Measurements from ENCODE around the gene TOMM34. TPM values are rescaled to one million over a fixed set of nuclear protein-coding genes. Genes with fewer than 3 reads are reported as not detected.

Gene TOMM34, protein sequence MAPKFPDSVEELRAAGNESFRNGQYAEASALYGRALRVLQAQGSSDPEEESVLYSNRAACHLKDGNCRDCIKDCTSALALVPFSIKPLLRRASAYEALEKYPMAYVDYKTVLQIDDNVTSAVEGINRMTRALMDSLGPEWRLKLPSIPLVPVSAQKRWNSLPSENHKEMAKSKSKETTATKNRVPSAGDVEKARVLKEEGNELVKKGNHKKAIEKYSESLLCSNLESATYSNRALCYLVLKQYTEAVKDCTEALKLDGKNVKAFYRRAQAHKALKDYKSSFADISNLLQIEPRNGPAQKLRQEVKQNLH
- total RNA-seq = 59.5 and 62.1 TPM in 2 replicates

DNA sequence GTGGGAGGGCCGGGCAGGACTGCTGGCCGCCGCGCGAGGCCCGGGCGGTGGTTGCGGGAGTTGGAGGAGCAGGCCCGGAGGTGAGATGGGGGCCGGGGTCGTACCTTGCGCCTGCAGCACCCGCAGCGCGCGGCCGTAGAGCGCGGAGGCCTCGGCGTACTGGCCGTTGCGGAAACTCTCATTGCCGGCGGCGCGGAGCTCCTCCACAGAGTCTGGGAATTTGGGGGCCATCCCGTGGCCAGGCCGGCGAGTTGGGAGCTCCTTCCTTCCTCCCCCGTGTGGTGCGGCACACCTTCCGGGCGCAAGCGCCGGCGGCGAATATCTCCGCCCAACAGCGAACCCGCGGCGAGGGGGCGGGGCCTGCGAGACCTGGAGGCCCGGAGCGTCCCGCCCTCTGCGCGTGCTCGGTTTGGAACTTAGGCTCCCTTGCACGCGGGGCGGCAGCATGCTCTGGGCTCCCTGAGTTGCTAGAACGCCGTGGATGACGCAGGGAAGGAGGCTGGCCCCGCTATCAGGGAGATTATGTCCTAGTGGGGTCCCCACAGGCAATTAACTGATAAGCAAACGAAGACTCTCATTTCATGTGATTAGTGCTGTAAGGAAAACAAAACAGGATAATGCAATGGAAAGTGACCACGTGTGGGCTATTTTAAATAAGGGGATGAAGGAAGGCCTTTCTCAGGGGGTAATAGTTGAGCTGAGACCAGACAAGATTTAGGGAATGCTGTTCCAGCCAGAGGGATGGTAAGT lies at the start of gene TOMM34:
Gene TOMM34 (minus strand): TSS at position 295 of the 750 bp plus-strand sequence. CDS start 64 bp downstream, at position 231.
- H3K27ac Mint-ChIP-seq = peak within 1 kb of the TSS; percentile 100
- peaks cover 61% of the 10 kb centered on the region for H3K4me1 Mint-ChIP-seq (ENCODE audit: low read depth)
- no peaks in the 10 kb centered on the region for H3K9me3 Mint-ChIP-seq
- peak; percentile 92 for DNase-seq (ENCODE audit: low spot score)
- H3K36me3 Mint-ChIP-seq (ENCODE audit: low read depth) = peaks cover 43% of the 10 kb centered on the region
- H3K4me3 Mint-ChIP-seq (ENCODE audit: low read depth) = peak within 1 kb of the TSS; percentile 99
- no peaks in the 10 kb centered on the region for H3K27me3 Mint-ChIP-seq (ENCODE audit: low read depth)
- intact Hi-C loops (cut with micrococcal nuclease) = loop anchor here (1.0 kb wide), 1 partner anchor 75 kb away; the partner anchor contains the start of gene YWHAB

DNA sequence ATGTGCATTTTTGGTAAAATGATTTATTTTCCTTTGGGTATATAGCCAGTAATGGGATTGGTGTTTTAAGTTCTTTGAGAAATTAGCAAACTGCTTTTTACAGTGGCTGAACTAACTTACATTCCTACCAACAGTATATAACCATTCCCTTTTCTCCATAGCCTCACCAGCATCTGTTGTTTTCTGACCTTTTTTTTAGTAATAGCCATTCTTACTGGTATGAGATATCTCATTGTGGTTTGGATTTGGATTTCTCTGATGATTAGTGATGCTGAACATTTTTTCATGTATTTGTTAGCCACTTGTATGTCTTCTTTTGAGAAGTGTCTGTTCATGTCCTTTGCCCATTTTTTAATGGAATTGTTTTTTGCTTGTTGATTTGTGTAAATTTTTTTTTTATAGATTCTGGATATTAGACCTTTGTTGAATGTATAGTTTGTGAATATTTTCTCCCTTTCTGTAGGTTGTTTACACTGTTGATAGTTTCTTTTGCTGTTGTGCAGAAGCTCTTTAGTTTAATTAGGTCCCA lies 48.4 kb upstream of the TOMM34 start:
- intact Hi-C loops (cut with micrococcal nuclease) = no loop called here
- peaks cover 21% of the 10 kb centered on the region for H3K4me1 Mint-ChIP-seq (ENCODE audit: low read depth)
- H3K27me3 Mint-ChIP-seq (ENCODE audit: low read depth) = no peaks in the 10 kb centered on the region
- no peaks in the 10 kb centered on the region for H3K9me3 Mint-ChIP-seq
- H3K36me3 Mint-ChIP-seq (ENCODE audit: low read depth) = peaks cover 74% of the 10 kb centered on the region
- H3K4me3 Mint-ChIP-seq (ENCODE audit: low read depth) = no peak overlapping the region
- no peak for DNase-seq (ENCODE audit: low spot score)
- H3K27ac Mint-ChIP-seq = peak overlapping the region; percentile 28

DNA sequence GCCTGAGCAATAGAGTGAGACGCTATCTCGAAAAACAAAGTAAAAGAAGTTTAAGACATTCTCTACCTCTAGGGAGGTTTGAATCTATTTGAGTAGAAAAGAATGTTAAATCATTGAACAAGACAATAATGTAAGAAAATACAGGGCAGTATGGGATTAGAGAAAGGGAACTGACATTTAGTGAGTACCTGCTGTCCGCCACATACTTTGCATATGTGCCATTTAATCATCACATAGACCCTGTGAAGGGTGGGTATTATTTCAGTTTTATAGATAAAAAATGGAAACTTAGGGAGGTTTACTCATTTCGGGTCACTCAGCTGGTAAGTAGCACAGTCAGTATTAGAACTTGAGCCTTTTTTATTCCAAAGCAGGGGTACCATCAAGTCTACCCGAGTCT lies 37.5 kb upstream of the TOMM34 start:
- H3K4me1 Mint-ChIP-seq (ENCODE audit: low read depth) = peaks cover 34% of the 10 kb centered on the region
- no peaks in the 10 kb centered on the region for H3K9me3 Mint-ChIP-seq
- intact Hi-C loops (cut with micrococcal nuclease) = no loop called here
- peak overlapping the region; percentile 61 for H3K27ac Mint-ChIP-seq
- H3K36me3 Mint-ChIP-seq (ENCODE audit: low read depth) = peaks cover 78% of the 10 kb centered on the region
- no peaks in the 10 kb centered on the region for H3K27me3 Mint-ChIP-seq (ENCODE audit: low read depth)
- H3K4me3 Mint-ChIP-seq (ENCODE audit: low read depth) = no peak overlapping the region
- no peak for DNase-seq (ENCODE audit: low spot score)

DNA sequence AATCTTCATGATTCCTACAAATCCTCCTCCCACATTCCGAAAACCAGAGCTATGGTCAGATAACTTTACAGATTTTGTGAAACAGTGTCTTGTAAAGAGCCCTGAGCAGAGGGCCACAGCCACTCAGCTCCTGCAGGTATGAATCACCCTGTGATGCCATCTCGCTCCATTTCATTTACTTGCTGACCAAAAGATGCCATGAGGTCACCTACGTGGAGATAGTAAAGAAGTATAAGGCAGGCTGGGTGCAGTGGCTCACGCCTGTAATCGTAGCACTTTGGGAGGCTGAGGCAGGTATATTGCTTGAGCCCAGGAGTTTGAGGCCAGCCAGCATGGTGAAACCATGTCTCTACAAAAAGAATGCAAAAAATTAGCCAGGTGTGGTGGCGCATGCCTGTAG lies 37.0 kb upstream of the TOMM34 start:
- Mint-ChIP-seq H3K27ac (peak overlapping the region; percentile 50), H3K36me3 (ENCODE audit: low read depth) (peaks cover 79% of the 10 kb centered on the region), H3K4me1 (ENCODE audit: low read depth) (peaks cover 38% of the 10 kb centered on the region), H3K27me3 (ENCODE audit: low read depth) (no peaks in the 10 kb centered on the region), H3K9me3 (no peaks in the 10 kb centered on the region), H3K4me3 (ENCODE audit: low read depth) (no peak overlapping the region)
- DNase-seq (ENCODE audit: low spot score) = no peak
- intact Hi-C loops (cut with micrococcal nuclease) = no loop called here

DNA sequence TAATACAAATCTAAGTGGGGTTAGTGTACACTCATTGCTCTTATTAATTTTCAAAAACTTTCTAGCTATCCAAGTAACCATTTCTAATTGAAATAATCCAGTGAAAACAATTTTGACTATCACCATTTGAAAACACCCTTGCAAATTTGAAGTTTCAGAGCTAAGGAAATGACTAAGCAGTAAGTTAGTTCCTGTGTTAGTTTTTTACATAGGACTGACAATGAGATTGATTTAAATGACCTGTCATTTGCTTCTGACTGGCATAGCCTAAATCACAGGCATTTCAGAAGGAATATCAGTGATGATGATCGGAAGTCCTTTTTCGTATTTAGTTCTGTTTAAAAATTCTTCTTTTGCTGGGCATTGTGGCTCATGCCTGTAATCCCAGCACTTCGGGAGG lies 33.1 kb upstream of the TOMM34 start:
- intact Hi-C loops (cut with micrococcal nuclease) = loop anchor here (5.0 kb wide), 1 partner anchor 36 kb away; no protein-coding TSS in a partner anchor
- H3K4me3 Mint-ChIP-seq (ENCODE audit: low read depth) = peak overlapping the region; percentile 61

DNA sequence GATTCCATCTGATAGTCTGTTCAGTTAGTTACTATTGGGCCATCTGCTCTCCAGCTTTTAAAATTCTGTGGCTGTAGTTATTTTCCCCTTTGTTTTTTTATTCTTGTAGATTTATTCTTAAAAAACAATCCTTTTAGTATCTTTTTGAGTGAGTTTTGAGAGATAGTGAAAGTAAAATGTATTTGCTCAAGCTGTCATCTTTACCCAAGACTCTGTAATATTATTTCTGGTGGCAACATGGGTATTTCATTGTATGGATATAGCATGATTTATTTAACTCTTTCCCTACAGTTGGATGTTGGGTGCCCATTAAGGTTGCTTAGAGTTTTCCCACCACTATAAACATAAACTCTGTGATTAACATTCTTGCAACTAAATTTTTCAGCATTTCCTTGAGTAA lies 30.8 kb upstream of the TOMM34 start:
- H3K27me3 Mint-ChIP-seq (ENCODE audit: low read depth) = no peaks in the 10 kb centered on the region
- H3K36me3 Mint-ChIP-seq (ENCODE audit: low read depth) = peaks cover 74% of the 10 kb centered on the region
- intact Hi-C loops (cut with micrococcal nuclease) = loop anchor here (1.0 to 5.0 kb wide), 3 partner anchors 20 to 76 kb away; no protein-coding TSS in a partner anchor
- peak overlapping the region; percentile 90 for H3K27ac Mint-ChIP-seq
- no peak for DNase-seq (ENCODE audit: low spot score)
- no peaks in the 10 kb centered on the region for H3K9me3 Mint-ChIP-seq
- H3K4me1 Mint-ChIP-seq (ENCODE audit: low read depth) = peaks cover 65% of the 10 kb centered on the region
- peak overlapping the region; percentile 74 for H3K4me3 Mint-ChIP-seq (ENCODE audit: low read depth)

More for the DNA sequence above, 33.1 kb upstream of the TOMM34 start:
- H3K27me3 Mint-ChIP-seq (ENCODE audit: low read depth) = no peaks in the 10 kb centered on the region
- no peaks in the 10 kb centered on the region for H3K9me3 Mint-ChIP-seq
- no peak for DNase-seq (ENCODE audit: low spot score)
- peaks cover 77% of the 10 kb centered on the region for H3K36me3 Mint-ChIP-seq (ENCODE audit: low read depth)
- peaks cover 65% of the 10 kb centered on the region for H3K4me1 Mint-ChIP-seq (ENCODE audit: low read depth)
- H3K27ac Mint-ChIP-seq = peak overlapping the region; percentile 57

DNA sequence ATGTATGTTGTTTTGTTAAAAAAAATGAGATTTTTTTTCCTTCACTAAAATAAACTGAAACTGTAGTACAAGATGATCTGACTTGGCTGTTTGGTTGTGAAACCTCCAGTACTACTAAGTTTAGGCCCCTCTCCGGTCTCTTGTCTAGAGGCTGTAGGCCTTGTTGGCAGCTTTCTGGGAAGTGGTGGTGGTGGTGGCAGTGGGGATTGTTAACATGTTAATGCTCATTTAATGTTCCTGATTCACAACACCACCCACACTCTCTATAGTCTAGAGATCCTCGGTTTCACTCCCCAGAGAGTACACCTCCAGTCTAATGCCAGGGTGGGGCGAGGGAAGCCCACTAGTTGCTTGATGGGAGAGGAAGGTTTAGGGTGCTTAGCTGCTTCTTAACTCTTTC lies 30.2 kb upstream of the TOMM34 start:
- Mint-ChIP-seq H3K4me1 (ENCODE audit: low read depth) (peaks cover 66% of the 10 kb centered on the region), H3K36me3 (ENCODE audit: low read depth) (peaks cover 74% of the 10 kb centered on the region), H3K27ac (peak overlapping the region; percentile 90), H3K4me3 (ENCODE audit: low read depth) (peak overlapping the region; percentile 74), H3K9me3 (no peaks in the 10 kb centered on the region), H3K27me3 (ENCODE audit: low read depth) (no peaks in the 10 kb centered on the region)
- DNase-seq (ENCODE audit: low spot score) = no peak
- intact Hi-C loops (cut with micrococcal nuclease) = loop anchor here (1.0 to 5.0 kb wide), 3 partner anchors 19 to 76 kb away; no protein-coding TSS in a partner anchor

DNA sequence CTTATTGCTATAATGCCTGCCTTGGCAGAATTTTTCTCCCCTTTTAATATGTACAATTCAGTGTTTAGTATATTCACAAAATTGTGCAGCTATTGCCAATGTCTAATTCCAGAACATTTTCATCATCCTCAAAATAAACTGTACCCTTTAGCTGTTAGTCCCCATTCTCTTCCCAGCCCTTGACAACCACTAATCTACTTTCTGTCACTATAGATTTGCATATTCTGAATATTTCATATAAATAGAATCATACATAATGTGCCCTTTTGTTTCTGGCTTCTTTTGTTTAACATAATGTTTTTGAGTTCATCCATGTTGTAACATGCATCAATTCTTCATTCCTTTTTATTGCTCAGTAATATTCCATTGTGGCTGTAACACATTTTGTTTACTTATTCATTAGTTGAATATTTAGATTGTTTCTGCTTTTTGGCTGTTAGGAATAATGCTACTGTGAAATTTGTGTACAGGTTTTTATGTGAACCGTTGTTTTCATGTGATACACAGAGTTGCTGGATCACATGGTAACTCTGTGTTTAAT lies 28.5 kb upstream of the TOMM34 start:
- Mint-ChIP-seq H3K36me3 (ENCODE audit: low read depth) (peaks cover 76% of the 10 kb centered on the region), H3K4me3 (ENCODE audit: low read depth) (no peak overlapping the region), H3K4me1 (ENCODE audit: low read depth) (peaks cover 60% of the 10 kb centered on the region), H3K27ac (peak overlapping the region; percentile 74), H3K27me3 (ENCODE audit: low read depth) (no peaks in the 10 kb centered on the region), H3K9me3 (no peaks in the 10 kb centered on the region)
- intact Hi-C loops (cut with micrococcal nuclease) = no loop called here
- no peak for DNase-seq (ENCODE audit: low spot score)

DNA sequence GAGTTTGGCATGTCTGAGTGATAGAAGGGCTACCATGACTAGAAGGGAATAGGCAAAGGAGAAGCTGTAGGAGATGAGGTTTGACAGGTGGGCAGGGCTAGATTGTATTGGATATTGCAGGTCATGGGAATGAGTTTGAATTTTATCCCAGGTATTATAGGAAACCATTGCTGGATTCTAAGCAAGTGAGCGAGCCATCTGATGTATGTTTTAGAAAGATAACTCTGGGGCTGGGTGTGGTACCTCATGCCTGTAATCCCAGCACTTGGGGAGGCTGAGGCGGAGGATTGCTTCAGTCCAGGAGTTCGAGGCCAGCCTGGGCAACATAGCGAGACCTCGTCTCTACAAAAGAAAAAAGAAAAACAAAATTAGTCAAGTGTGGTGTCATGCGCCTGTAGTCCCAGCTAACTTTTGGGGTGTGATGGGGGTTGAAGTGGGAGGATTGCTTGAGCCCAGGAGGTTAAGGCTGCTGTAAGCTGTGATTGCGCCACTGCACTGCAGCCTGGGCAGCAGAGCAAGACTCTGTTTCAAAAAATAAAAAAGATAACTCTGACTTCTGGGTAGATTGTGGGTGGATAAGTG lies 23.0 kb upstream of the TOMM34 start:
- H3K4me3 Mint-ChIP-seq (ENCODE audit: low read depth) = no peak overlapping the region
- H3K9me3 Mint-ChIP-seq = no peaks in the 10 kb centered on the region
- H3K36me3 Mint-ChIP-seq (ENCODE audit: low read depth) = peaks cover 88% of the 10 kb centered on the region
- H3K27me3 Mint-ChIP-seq (ENCODE audit: low read depth) = no peaks in the 10 kb centered on the region
- no peak for DNase-seq (ENCODE audit: low spot score)
- intact Hi-C loops (cut with micrococcal nuclease) = no loop called here
- H3K27ac Mint-ChIP-seq = peak overlapping the region; percentile 24
- H3K4me1 Mint-ChIP-seq (ENCODE audit: low read depth) = peaks cover 47% of the 10 kb centered on the region

DNA sequence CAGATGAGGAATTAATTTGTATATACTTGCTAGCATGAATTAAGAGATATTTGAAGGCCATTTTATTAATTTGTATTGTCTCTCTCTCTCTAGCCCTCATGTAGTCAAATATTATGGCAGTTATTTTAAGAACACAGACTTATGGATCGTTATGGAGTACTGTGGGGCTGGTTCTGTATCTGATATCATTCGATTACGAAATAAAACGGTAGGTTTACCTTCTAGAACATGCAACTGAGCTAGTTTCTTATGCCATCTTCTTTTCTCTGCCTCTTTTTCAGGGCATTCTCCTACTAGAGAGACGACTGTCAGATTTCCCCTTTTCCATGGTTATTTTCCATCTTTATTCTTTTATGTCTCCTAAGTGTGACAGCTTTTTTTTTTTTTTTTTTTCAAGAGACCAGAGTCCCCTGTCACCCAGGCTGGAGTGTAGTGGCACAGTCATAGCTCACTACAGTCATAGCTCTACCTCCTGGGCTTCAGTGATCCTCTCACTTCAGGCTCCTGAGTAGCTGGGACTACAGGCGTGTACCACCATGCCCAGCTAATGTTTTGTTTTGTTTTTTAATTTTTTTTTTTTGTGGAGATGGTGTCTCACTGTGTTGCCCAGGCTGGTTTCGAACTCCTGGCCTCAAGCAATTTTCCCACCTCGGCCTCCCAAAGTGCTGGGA lies 21.7 kb upstream of the TOMM34 start:
- Mint-ChIP-seq H3K9me3 (no peaks in the 10 kb centered on the region), H3K27me3 (ENCODE audit: low read depth) (no peaks in the 10 kb centered on the region), H3K4me3 (ENCODE audit: low read depth) (no peak overlapping the region), H3K36me3 (ENCODE audit: low read depth) (peaks cover 91% of the 10 kb centered on the region), H3K4me1 (ENCODE audit: low read depth) (peaks cover 57% of the 10 kb centered on the region), H3K27ac (peak overlapping the region; percentile 54)
- intact Hi-C loops (cut with micrococcal nuclease) = no loop called here
- DNase-seq (ENCODE audit: low spot score) = no peak

DNA sequence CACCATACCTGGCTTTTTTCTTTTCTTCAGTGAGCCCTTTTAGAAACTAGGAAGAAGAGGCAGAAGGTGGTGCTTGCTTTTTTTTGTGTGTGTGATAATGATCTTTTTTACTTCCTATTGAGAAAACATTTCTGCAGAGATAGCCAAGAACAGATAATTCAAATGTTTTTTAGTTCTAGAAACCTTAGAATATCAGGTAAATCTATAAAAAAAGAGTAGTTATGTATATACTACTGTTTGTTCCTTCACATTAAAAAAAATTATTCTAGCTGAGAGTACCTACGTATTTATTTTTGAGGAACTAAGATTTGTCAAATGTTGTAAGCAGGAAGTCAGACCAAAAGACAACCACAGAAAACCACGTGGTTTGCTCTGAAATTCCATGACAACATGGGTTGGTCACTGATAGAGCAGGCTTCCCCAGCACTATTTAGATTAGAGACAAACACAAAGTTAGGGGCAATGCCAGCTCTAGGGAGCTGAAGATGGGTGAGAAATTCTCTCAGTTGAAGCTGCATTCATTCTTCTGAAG lies 19.0 kb upstream of the TOMM34 start:
- peak; percentile 67 for DNase-seq (ENCODE audit: low spot score)
- Mint-ChIP-seq H3K4me1 (ENCODE audit: low read depth) (peaks cover 67% of the 10 kb centered on the region), H3K36me3 (ENCODE audit: low read depth) (peaks cover 95% of the 10 kb centered on the region)

DNA sequence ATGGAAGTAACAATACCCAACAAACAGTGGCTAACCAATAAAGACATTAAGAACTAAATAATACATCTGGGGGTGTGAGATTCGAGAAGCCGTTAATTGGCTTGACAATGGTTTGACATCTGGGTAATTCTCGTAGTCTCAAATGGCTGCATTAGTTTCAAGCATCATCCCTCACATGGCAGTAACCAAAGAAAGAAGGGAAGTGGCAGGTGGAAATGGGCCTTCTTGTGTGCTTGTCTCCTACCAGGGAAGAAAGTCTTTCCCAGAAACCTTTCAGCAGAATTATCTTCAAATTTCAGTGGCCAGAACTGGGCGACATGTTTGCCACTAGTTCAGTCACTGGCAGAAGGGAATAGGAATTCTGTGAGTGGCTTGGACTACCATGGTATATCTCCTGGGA lies 16.5 kb upstream of the TOMM34 start:
- no peaks in the 10 kb centered on the region for H3K27me3 Mint-ChIP-seq (ENCODE audit: low read depth)
- DNase-seq (ENCODE audit: low spot score) = no peak
- intact Hi-C loops (cut with micrococcal nuclease) = no loop called here
- H3K4me3 Mint-ChIP-seq (ENCODE audit: low read depth) = no peak overlapping the region
- H3K9me3 Mint-ChIP-seq = no peaks in the 10 kb centered on the region
- H3K36me3 Mint-ChIP-seq (ENCODE audit: low read depth) = peaks cover 95% of the 10 kb centered on the region
- peak overlapping the region; percentile 60 for H3K27ac Mint-ChIP-seq
- peaks cover 71% of the 10 kb centered on the region for H3K4me1 Mint-ChIP-seq (ENCODE audit: low read depth)

More for the DNA sequence above, 19.0 kb upstream of the TOMM34 start:
- intact Hi-C loops (cut with micrococcal nuclease) = loop anchor here (1.0 kb wide), 1 partner anchor 10 kb away; no protein-coding TSS in a partner anchor
- Mint-ChIP-seq H3K4me3 (ENCODE audit: low read depth) (peak overlapping the region; percentile 69), H3K27me3 (ENCODE audit: low read depth) (no peaks in the 10 kb centered on the region), H3K27ac (peak overlapping the region; percentile 94), H3K9me3 (no peaks in the 10 kb centered on the region)
